ENCODE data around the gene RYK.
"Not testable (repeated sequence)": the region's sequence is repeated elsewhere in the genome, so short reads cannot be mapped to it uniquely, and the experiment has no call there.

The RYK gene

GRCh38 chr3:134277066-134277660 is 26.5 kb upstream of the RYK start:
- TF ChIP-seq CTCF (IDR thresholded peaks at IDR 0.05; ENCODE audit: low read depth, low read length): no peak

GRCh38 chr3:134276086-134276485 is 25.4 kb upstream of the RYK start:
- TF ChIP-seq CTCF (IDR thresholded peaks at IDR 0.05; ENCODE audit: low read depth, low read length): no peak
- no peak overlapping the region for H3K4me3 ChIP-seq (ENCODE audit: low read depth, low read length)

More at GRCh38 chr3:134277066-134277660, 26.5 kb upstream of the RYK start:
- no peak overlapping the region for H3K4me3 ChIP-seq (ENCODE audit: low read depth, low read length)

GRCh38 chr3:134275110-134275509 is 24.5 kb upstream of the RYK start:
- H3K4me3 ChIP-seq (ENCODE audit: low read depth, low read length): not testable (repeated sequence)

- TF ChIP-seq CTCF (IDR thresholded peaks at IDR 0.05; ENCODE audit: low read depth, low read length): no peak
- H3K4me3 ChIP-seq (ENCODE audit: low read depth, low read length): no peak overlapping the region
These were observed 23.9 kb upstream of the RYK start for GRCh38 chr3:134274571-134274970.

- no peak for TF ChIP-seq CTCF (IDR thresholded peaks at IDR 0.05; ENCODE audit: low read depth, low read length)
- H3K4me3 ChIP-seq (ENCODE audit: low read depth, low read length): no peak overlapping the region
These were observed 17.3 kb upstream of the RYK start for GRCh38 chr3:134267996-134268395.

- TF ChIP-seq CTCF (IDR thresholded peaks at IDR 0.05; ENCODE audit: low read depth, low read length): no peak
- H3K4me3 ChIP-seq (ENCODE audit: low read depth, low read length): no peak overlapping the region
These were observed 10.3 kb upstream of the RYK start for GRCh38 chr3:134260987-134261386.

GRCh38 chr3:134258761-134259347 is 8.2 kb upstream of the RYK start:
- H3K4me3 ChIP-seq (ENCODE audit: low read depth, low read length): no peak overlapping the region
- no peak for TF ChIP-seq CTCF (IDR thresholded peaks at IDR 0.05; ENCODE audit: low read depth, low read length)

GRCh38 chr3:134255404-134255803 is 4.7 kb upstream of the RYK start:
- no peak for TF ChIP-seq CTCF (IDR thresholded peaks at IDR 0.05; ENCODE audit: low read depth, low read length)
- H3K4me3 ChIP-seq (ENCODE audit: low read depth, low read length): no peak overlapping the region

Data from WI38 (cell line).